ENCODE data around the gene TOMM20L. TPM values are rescaled to one million over a fixed set of nuclear protein-coding genes. Genes with fewer than 3 reads are reported as not detected.

TOMM20L gene
- total RNA-seq, 2 experiments from 2014 or later = 0.56 TPM; not detected in 1

- Mint-ChIP-seq H3K4me3 (peak within 1 kb of the TSS; percentile 92), H3K4me1 (ENCODE audit: low read depth) (peaks cover 70% of the 10 kb centered on the region), H3K36me3 (ENCODE audit: low read depth) (peaks cover 58% of the 10 kb centered on the region), H3K9me3 (no peaks in the 10 kb centered on the region), H3K27ac (peak within 1 kb of the TSS; percentile 93), H3K27me3 (no peaks in the 10 kb centered on the region)
- ATAC-seq (ENCODE audit: poor library complexity) (peak; percentile 90), DNase-seq (peak; percentile 91 to 99 (median 96))
- intact Hi-C loops (cut with DNase I, micrococcal nuclease) = loop anchor here (1.0 to 10.0 kb wide), 10 partner anchors 95 to 1163 kb away; partner anchors contain the start of genes AP5M1 (in 2 of the 2), ARID4A (in 2 of the 2), DAAM1 (in 2 of the 2) and EXOC5 (in 2 of the 2)
- Histone ChIP-seq H3K27me3 (ENCODE audit: control insufficient read depth in 1 of 2, insufficient read depth in 2 of 2, low read length in 2 of 2) (no peaks in the 10 kb centered on the region), H3K36me3 (ENCODE audit: insufficient read depth, low read length) (peaks cover 26% of the 10 kb centered on the region), H3K9me3 (ENCODE audit: control insufficient read depth in 1 of 2, insufficient read depth in 1 of 2, low read length in 2 of 2) (no peaks in the 10 kb centered on the region), H3K4me1 (ENCODE audit: insufficient read depth, low read length) (peaks cover 18% of the 10 kb centered on the region), H3K4me3 (ENCODE audit: low read length) (peak within 1 kb of the TSS; percentile 81), H3K27ac (ENCODE audit: low read depth in 1 of 2, low read length in 2 of 2) (peak within 1 kb of the TSS; percentile 86 to 95)
- ChIA-PET POLR2A (interaction anchor here (0.6 to 3.9 kb wide), 39 partner anchors 8 to 1900 kb away, joined by 3 to 122 read pairs (median 4); partner anchors contain the start of genes ACTR10, AP5M1, ARID4A and DACT1), CTCF (interaction anchor here (4.2 kb wide), 1 partner anchor 32 kb away, joined by 23 read pairs; the partner anchor contains the start of gene TOMM20L)
- TF ChIP-seq CTCF (IDR thresholded peaks at IDR 0.05) = no peak
Observed at GRCh38 chr14:58427281-58428117, 31.8 kb downstream of the TOMM20L start, which contains the start of the genes KIAA0586 and TIMM9. KIAA0586 (plus strand) TSS chr14:58427719; CDS start chr14:58428265, 546 bp downstream. TIMM9 (minus strand) TSS chr14:58427531; CDS start chr14:58411945, 15,586 bp downstream.

- POLR2A ChIA-PET = interaction anchor here (0.7 to 3.9 kb wide), 23 partner anchors 9 to 1899 kb away, joined by 3 to 122 read pairs (median 5); partner anchors contain the start of genes ACTR10, AP5M1, ARID4A and EXOC5
- DNase-seq = peak in 4 of 14 experiments; percentile 11 to 56 (median 50)
Observed at GRCh38 chr14:58428118-58428683, 32.5 kb downstream of the TOMM20L start.

More at GRCh38 chr14:58428118-58428683, 32.5 kb downstream of the TOMM20L start:
- intact Hi-C loops (cut with DNase I, micrococcal nuclease) = loop anchor here (5.0 to 10.0 kb wide), 5 partner anchors 96 to 1163 kb away; partner anchors contain the start of genes DAAM1 (in 2 of the 2), AP5M1 (in 1 of the 2), ARID4A (in 1 of the 2) and EXOC5 (in 1 of the 2)
- no peaks in the 10 kb centered on the region for H3K27me3 ChIP-seq (ENCODE audit: control insufficient read depth in 1 of 2, insufficient read depth in 2 of 2, low read length in 2 of 2)
- no peaks in the 10 kb centered on the region for H3K9me3 ChIP-seq (ENCODE audit: control insufficient read depth in 1 of 2, insufficient read depth in 1 of 2, low read length in 2 of 2)
- H3K9me3 Mint-ChIP-seq = no peaks in the 10 kb centered on the region
- peak overlapping the region; percentile 93 for H3K27ac Mint-ChIP-seq
- H3K4me3 ChIP-seq (ENCODE audit: low read length) = peak overlapping the region; percentile 81
- CTCF ChIA-PET = interaction anchor here (4.2 kb wide), 1 partner anchor 32 kb away, joined by 23 read pairs; the partner anchor contains the start of gene TOMM20L
- no peak for TF ChIP-seq CTCF (IDR thresholded peaks at IDR 0.05)
- H3K36me3 ChIP-seq (ENCODE audit: insufficient read depth, low read length) = peaks cover 27% of the 10 kb centered on the region
- no peaks in the 10 kb centered on the region for H3K27me3 Mint-ChIP-seq
- H3K4me1 Mint-ChIP-seq (ENCODE audit: low read depth) = peaks cover 70% of the 10 kb centered on the region
- H3K27ac ChIP-seq (ENCODE audit: low read depth in 1 of 2, low read length in 2 of 2) = peak overlapping the region; percentile 86 to 95
- H3K4me3 Mint-ChIP-seq = peak overlapping the region; percentile 92
- peaks cover 64% of the 10 kb centered on the region for H3K36me3 Mint-ChIP-seq (ENCODE audit: low read depth)
- ATAC-seq (ENCODE audit: poor library complexity) = no peak
- H3K4me1 ChIP-seq (ENCODE audit: insufficient read depth, low read length) = peaks cover 18% of the 10 kb centered on the region

Data from CD4-positive, alpha-beta T cell (primary cell).